HCT116 (cell line): Measurements from ENCODE around the gene MOB3A. TPM values are rescaled to one million over a fixed set of nuclear protein-coding genes. Genes with fewer than 3 reads are reported as not detected.

Experiments
- ATAC-seq: fragments of 200-7000 bp; cut with Tn5 transposase; 2 replicates; pipeline ENCODE4 v1.9.1; 2020; ENCODE audit warnings: mild to moderate bottlenecking, moderate library complexity
- BruUV-seq: library from RNA; stranded (reverse); fragments of 400-500 nt; replicated peaks from 2 replicates; lab custom pipeline; 2021; lab: Mats Ljungman, UMichigan
- CTCF ChIA-PET: fragments of 300-600 bp; sonication (Branson Sonifier 250); formaldehyde crosslinking; loops from one replicate; lab custom pipeline; 2021; ENCODE audit warnings: antibody characterized with exemption; lab: Charles Lee
- POLR2A ChIA-PET: fragments of 300-600, 350-600 bp; sonication (Branson Sonifier 250); formaldehyde crosslinking; loops from one replicate; lab custom pipeline; 2021; ENCODE audit warnings: antibody characterized with exemption; lab: Charles Lee
- RAD21 ChIA-PET, 2 experiments: fragments of 300-600 bp; sonication (Branson Sonifier 250); formaldehyde crosslinking; loops; one replicate each; lab custom pipeline; 2023; ENCODE audit warnings: low total read pairs in 2 of 2; ENCODE audit not compliant: uncharacterized antibody in 2 of 2, unreplicated experiment in 2 of 2, low non-redundant PET in 1 of 2; lab: Charles Lee
- DNase-seq: peaks from one replicate; pipeline ENCODE4 v3.0.0-alpha.2; 2010; ENCODE audit warnings: low read depth, low spot score
- H2AFZ ChIP-seq: fragments of 200-600 bp; shearing (Covaris generic), sonication (generic); 2 replicates; pipeline ENCODE4 v1.6.1; 2017; ENCODE audit warnings: low read depth, mixed run types, mixed read lengths, antibody characterized with exemption, low read length; ENCODE audit not compliant: poor library complexity, severe bottlenecking
- H3K27ac ChIP-seq: 2 replicates; pipeline ENCODE4 v1.5.1; 2012; ENCODE audit warnings: low read depth, low read length
- H3K27me3 ChIP-seq: fragments of 200-600 bp; sonication (generic); 2 replicates; pipeline ENCODE4 v1.6.1; 2016; ENCODE audit warnings: mixed run types, low read length, mixed read lengths; ENCODE audit not compliant: insufficient read depth
- H3K36me3 ChIP-seq, 2 experiments: fragments of 200-500 bp in 1 of 2; fragments of 200-600 bp in 1 of 2; sonication (Bioruptor generic) in 1 of 2; sonication (generic) in 1 of 2; 2 replicates each; pipeline versions ENCODE4 v1.5.1 to v1.6.1; 2014 to 2016; ENCODE audit warnings: low read length in 2 of 2, inconsistent platforms in 1 of 2, mixed read lengths in 1 of 2, mixed run types in 1 of 2; ENCODE audit not compliant: insufficient read depth in 2 of 2, control insufficient read depth in 1 of 2
- H3K4me1 ChIP-seq, 2 experiments: fragments of 200-600 bp in 1 of 2; sonication (generic) in 1 of 2; 2 replicates each; pipeline versions ENCODE4 v1.5.1 to v1.6.1; 2012 to 2017; ENCODE audit warnings: low read length in 2 of 2, inconsistent platforms in 1 of 2, mild to moderate bottlenecking in 1 of 2, mixed read lengths in 1 of 2, mixed run types in 1 of 2, moderate library complexity in 1 of 2; ENCODE audit not compliant: insufficient read depth in 2 of 2, control insufficient read depth in 1 of 2
- H3K4me2 ChIP-seq: fragments of 200-600 bp; sonication (generic); 2 replicates; pipeline ENCODE4 v1.6.1; 2017; ENCODE audit warnings: mixed run types, low read length, mixed read lengths
- H3K4me3 ChIP-seq, 2 experiments: fragments of 200-600 bp in 1 of 2; sonication (generic) in 1 of 2; replicated peaks in 1 of 2; 2 replicates each; pipeline ENCODE4 v1.5.1; 2011 to 2016; ENCODE audit warnings: low read length in 2 of 2, control low read depth in 1 of 2, low read depth in 1 of 2, mild to moderate bottlenecking in 1 of 2, mixed read lengths in 1 of 2, mixed run types in 1 of 2
- H3K79me2 ChIP-seq: fragments of 200-600 bp; sonication (generic); 2 replicates; pipeline ENCODE4 v1.6.1; 2017; ENCODE audit warnings: mild to moderate bottlenecking, mixed run types, low read length, moderate library complexity, mixed read lengths; ENCODE audit not compliant: insufficient read depth
- H3K9ac ChIP-seq: fragments of 200-600 bp; sonication (generic); 2 replicates; pipeline ENCODE4 v1.6.1; 2016; ENCODE audit warnings: low read length, mixed read lengths
- H3K9me2 ChIP-seq: fragments of 200-600 bp; sonication (generic), shearing (Covaris generic); 2 replicates; pipeline ENCODE4 v1.6.1; 2017; ENCODE audit warnings: mixed run types, mild to moderate bottlenecking, moderate library complexity; ENCODE audit not compliant: insufficient read depth
- H3K9me3 ChIP-seq, 2 experiments: fragments of 200-500 bp in 1 of 2; fragments of 200-600 bp in 1 of 2; sonication (Bioruptor generic) in 1 of 2; sonication (generic) in 1 of 2; 2 replicates each; pipeline ENCODE4 v1.6.1; 2014 to 2017; ENCODE audit warnings: low read length in 2 of 2, mixed read lengths in 2 of 2, inconsistent platforms in 1 of 2, low read depth in 1 of 2, mild to moderate bottlenecking in 1 of 2, mixed run types in 1 of 2, moderate library complexity in 1 of 2; ENCODE audit not compliant: control insufficient read depth in 1 of 2, insufficient read depth in 1 of 2
- H4K20me1 ChIP-seq: fragments of 200-600 bp; sonication (generic), shearing (Covaris generic); 2 replicates; pipeline ENCODE4 v1.6.1; 2017; ENCODE audit warnings: mixed run types, mild to moderate bottlenecking, moderate library complexity; ENCODE audit not compliant: insufficient read depth
- CBX3 ChIP-seq: IDR thresholded peaks from 2 replicates; pipeline ENCODE4 v1.6.1; 2012; ENCODE audit warnings: low read depth
- EGR1 ChIP-seq: IDR thresholded peaks from 2 replicates; pipeline ENCODE4 v1.6.1; 2012; ENCODE audit warnings: low read depth
- FOSL1 ChIP-seq: IDR thresholded peaks from 2 replicates; pipeline ENCODE4 v1.6.1; 2012; ENCODE audit warnings: low read depth
- MAX ChIP-seq: IDR thresholded peaks from 2 replicates; pipeline ENCODE4 v1.6.1; 2012
- POLR2AphosphoS5 ChIP-seq: IDR thresholded peaks from 2 replicates; pipeline ENCODE4 v1.6.1; 2011; ENCODE audit warnings: mild to moderate bottlenecking, low read depth, low read length, moderate library complexity
- RAD21 ChIP-seq: IDR thresholded peaks from 2 replicates; pipeline ENCODE4 v1.6.1; 2012; ENCODE audit warnings: low read depth, mild to moderate bottlenecking
- SIN3A ChIP-seq: IDR thresholded peaks from 2 replicates; pipeline ENCODE4 v1.6.1; 2012; ENCODE audit warnings: low read depth
- SP1 ChIP-seq: IDR thresholded peaks from 2 replicates; pipeline ENCODE4 v1.6.1; 2012; ENCODE audit warnings: low read depth
- SRF ChIP-seq: IDR thresholded peaks from 2 replicates; pipeline ENCODE4 v1.6.1; 2012; ENCODE audit warnings: low read depth
- TCF7L2 ChIP-seq: IDR thresholded peaks from 2 replicates; pipeline ENCODE4 v1.7.0; 2011; ENCODE audit warnings: borderline replicate concordance, inconsistent platforms; ENCODE audit not compliant: insufficient read depth, insufficient read length; ENCODE audit errors: extremely low read depth
- YY1 ChIP-seq: IDR thresholded peaks from 2 replicates; pipeline ENCODE4 v1.6.1; 2011; ENCODE audit warnings: low read length, low read depth, moderate library complexity, mild to moderate bottlenecking; ENCODE audit not compliant: insufficient replicate concordance; ENCODE audit errors: extremely low read depth
- ZFX ChIP-seq: fragments of 450-650 bp; IDR thresholded peaks from 2 replicates; pipeline ENCODE4 v1.6.1; 2017
- ZNF274 ChIP-seq: fragments of 200-500 bp; sonication (Bioruptor generic); IDR thresholded peaks from 2 replicates; pipeline ENCODE4 v1.6.1; 2014; ENCODE audit warnings: mild to moderate bottlenecking, low read depth, low read length, inconsistent platforms
- intact Hi-C: fragments of 100-400 bp; cut with micrococcal nuclease; formaldehyde crosslinking; loops from 2 replicates; pipeline ENCODE4 v1.10.0; 2022
- total RNA-seq: library from RNA; stranded (reverse); gene quantifications from one replicate; pipeline ENCODE4 v1.2.1, GENCODE V29; 2021; ENCODE audit not compliant: unreplicated experiment

The MOB3A gene
- total RNA-seq, 1 experiment from 2014 or later: 32.1 TPM

- no peaks in the 10 kb centered on the region for H3K9me2 ChIP-seq
- H3K4me3 ChIP-seq: peak overlapping the region; percentile 36 to 57
- H4K20me1 ChIP-seq: no peaks in the 10 kb centered on the region
- intact Hi-C loops: loop anchor here (5.0 kb wide), 1 partner anchor 120 kb away; the partner anchor contains the start of gene AP3D1
- TF ChIP-seq ZFX (no peak), RAD21 (no peak), EGR1 (no peak), SIN3A (peak; percentile 84), SP1 (peak; percentile 98), FOSL1 (0 out of 2 replicates have a peak, but pooled peaks have one; percentile 22), SRF (no peak), POLR2AphosphoS5 (peak; percentile 88), TCF7L2 (no peak), CBX3 (peak; percentile 91; the same call in 1 of the 2 replicates), YY1 (peak; percentile 69), ZNF274 (no peak), MAX (peak; percentile 87)
- peak overlapping the region; percentile 66 for H3K9ac ChIP-seq
- CTCF ChIA-PET: interaction anchor here (0.6 to 1.5 kb wide), 4 partner anchors 10 to 102 kb away, joined by 3 to 6 read pairs (median 4); no protein-coding TSS in a partner anchor
- POLR2A ChIA-PET: interaction anchor here (0.6 to 2.6 kb wide), 10 partner anchors 9 to 443 kb away, joined by 3 to 14 read pairs (median 5); partner anchors contain the start of genes ADAT3, GADD45B, MKNK2 and SCAMP4
- no peaks in the 10 kb centered on the region for H3K79me2 ChIP-seq
- H3K4me2 ChIP-seq: peak overlapping the region; percentile 85
- RAD21 ChIA-PET: no interaction called here
- no peaks in the 10 kb centered on the region for H3K36me3 ChIP-seq
- peak overlapping the region; percentile 93 for H3K27ac ChIP-seq
- H3K4me1 ChIP-seq: peaks cover 62 to 82% of the 10 kb centered on the region in 2 experiments
- no peak overlapping the region for H2AFZ ChIP-seq
- no peaks in the 10 kb centered on the region for H3K27me3 ChIP-seq
- BruUV-seq: TSS peak; percentile 68
- DNase-seq (peak; percentile 84), ATAC-seq (peak; percentile 64)
- peaks cover 0 to 11% of the 10 kb centered on the region in 2 experiments; a peak in 1 of 4 replicates for H3K9me3 ChIP-seq
Measured at GRCh38 chr19:2032296-2032941, 63.7 kb downstream of the MOB3A start.
